Fibroblast of the aortic adventitia (primary cell): Measurements from ENCODE around the gene CNST. TPM values are rescaled to one million over a fixed set of nuclear protein-coding genes. Genes with fewer than 3 reads are reported as not detected.
"Not testable (repeated sequence)": the region's sequence is repeated elsewhere in the genome, so short reads cannot be mapped to it uniquely, and the experiment has no call there.

Experiments
- DNase-seq: peaks from one replicate; pipeline ENCODE4 v3.0.0-alpha.2; 2010; ENCODE audit warnings: low read depth
- H3K4me3 ChIP-seq: 2 replicates; pipeline ENCODE4 v1.5.1; 2011; ENCODE audit warnings: low read depth, mild to moderate bottlenecking, control low read depth, low read length, moderate library complexity
- CTCF ChIP-seq: IDR thresholded peaks from 2 replicates; pipeline ENCODE4 v1.5.1; 2011; ENCODE audit warnings: mild to moderate bottlenecking, low read length, control low read depth, inconsistent platforms; ENCODE audit not compliant: insufficient read depth
- total RNA-seq: library from RNA; depleted of rRNA; stranded (reverse); fragments of >200 nt; gene quantifications from 2 replicates; pipeline ENCODE4 v1.2.3, GENCODE V29; 2012; ENCODE audit warnings: low replicate concordance

The CNST gene
- total RNA-seq, 1 donor = 25.2 TPM

GRCh38 chr1:246687002-246687401 lies 120.7 kb downstream of the CNST start:
- DNase-seq = no peak
- TF ChIP-seq CTCF = no peak
- no peak overlapping the region for H3K4me3 ChIP-seq

DNA sequence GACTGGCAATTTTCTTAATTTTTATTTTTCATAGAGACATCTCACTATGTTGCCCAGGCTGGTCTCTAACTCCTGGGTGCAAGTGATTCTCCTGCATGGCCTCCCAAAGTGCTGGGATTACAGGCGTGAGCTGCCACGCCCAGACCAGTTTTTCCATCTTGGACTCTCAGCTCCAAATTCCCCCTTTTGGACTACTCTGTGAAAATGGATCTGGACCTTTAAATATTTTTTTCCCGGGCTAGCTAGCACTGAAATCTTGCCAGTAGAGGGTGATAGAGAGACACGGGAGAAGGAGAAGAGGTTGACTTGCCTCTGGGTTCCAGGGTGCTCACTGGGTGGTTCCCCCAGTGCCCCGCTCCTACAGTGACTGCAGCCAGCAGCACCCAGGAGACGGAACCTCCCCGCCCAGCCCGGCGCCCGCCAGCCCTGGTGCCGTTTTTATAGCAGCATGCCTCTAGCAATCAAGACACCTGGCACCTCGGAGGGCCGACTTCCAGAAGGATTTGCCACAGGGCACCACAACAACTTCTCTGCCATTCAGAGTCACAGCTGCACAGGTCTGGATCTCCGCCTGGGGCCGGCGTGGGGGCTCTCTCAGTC lies 123.3 kb downstream of the CNST start:
- peak; percentile 80 for DNase-seq
- peak; percentile 94 for TF ChIP-seq CTCF
- H3K4me3 ChIP-seq = peak overlapping the region; percentile 51

GRCh38 chr1:246690100-246690499 lies 123.8 kb downstream of the CNST start:
- no peak overlapping the region for H3K4me3 ChIP-seq
- DNase-seq = no peak
- no peak for TF ChIP-seq CTCF

DNA sequence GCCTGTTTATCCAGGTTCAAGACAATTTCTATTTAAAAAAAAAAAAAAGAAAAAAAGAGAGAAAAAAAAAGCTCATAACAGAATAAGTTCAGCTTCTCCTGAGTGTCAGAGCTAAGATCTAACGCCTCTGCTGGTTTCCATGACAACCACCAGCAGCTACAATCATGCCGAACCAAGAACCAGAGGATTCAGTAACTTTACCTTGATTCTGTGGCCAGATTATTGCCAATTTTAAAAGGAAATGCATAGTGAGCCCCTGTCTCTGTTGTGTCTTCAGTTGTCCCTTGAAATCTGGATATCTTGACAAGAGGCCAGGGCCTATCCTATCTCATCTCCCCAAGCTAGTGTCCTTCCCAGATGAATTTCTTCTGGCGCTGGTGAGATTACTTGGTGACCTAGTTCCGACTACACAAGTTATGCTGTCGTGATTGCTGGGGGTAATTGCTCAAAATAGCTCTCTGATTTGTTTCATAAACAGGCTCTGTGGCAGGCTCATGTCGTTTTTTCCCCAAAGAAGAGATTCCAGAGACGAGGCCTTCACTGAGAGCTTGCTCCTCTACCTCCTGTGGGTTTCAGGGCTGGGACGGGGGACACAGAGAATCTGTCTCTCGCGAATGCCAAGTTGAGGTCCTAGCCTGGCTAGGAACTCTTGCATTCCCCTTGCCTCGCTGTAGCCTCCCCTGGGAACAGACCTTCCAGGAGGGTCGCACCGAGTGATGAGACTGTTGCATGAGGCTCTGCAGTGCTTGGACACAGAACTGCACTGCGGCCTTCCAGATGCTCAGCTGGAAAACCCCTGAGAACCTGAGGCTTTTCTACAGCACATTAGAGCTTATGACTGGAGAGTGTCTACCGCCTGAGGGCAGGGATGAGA lies 125.6 kb downstream of the CNST start:
- peak; percentile 10 for DNase-seq
- H3K4me3 ChIP-seq = no peak overlapping the region
- TF ChIP-seq CTCF = no peak

DNA sequence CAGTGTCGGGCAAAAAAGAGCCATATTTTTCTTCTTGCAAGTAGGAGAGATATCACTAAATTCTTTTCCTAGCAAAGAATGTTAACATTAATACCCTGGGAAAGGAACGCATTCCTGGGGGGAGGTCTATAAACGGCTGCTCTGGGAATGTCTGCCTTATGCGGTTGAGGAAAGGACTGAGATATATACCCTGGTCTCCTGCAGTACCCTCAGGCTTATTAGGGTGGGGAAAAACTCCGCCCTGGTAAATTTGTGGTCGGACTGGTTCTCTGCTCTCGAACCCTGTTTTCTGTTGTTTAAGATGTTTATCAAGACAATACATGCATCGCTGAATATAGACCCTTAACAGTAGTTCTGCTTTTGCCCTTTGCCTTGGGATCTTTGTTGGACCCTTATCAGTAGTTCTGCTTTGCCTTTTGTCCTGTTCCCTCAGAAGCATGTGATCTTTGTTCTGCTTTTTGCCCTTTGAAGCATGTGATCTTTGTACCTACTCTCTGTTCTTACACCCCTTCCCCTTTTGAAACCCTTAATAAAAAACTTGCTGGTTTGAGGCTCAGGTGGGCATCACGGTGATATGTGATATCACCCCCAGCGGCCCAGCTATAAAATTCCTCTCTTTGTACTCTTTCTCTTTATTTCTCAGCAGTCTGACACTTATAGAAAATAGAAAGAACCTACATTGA lies 128.1 kb downstream of the CNST start:
- not testable (repeated sequence) for DNase-seq, H3K4me3 ChIP-seq

- H3K4me3 ChIP-seq = no peak overlapping the region
- no peak for DNase-seq
- no peak for TF ChIP-seq CTCF
Observed at GRCh38 chr1:246695136-246695535, 128.9 kb downstream of the CNST start.

- H3K4me3 ChIP-seq = no peak overlapping the region
- DNase-seq = no peak
- no peak for TF ChIP-seq CTCF
Observed at GRCh38 chr1:246695666-246696065, 129.4 kb downstream of the CNST start.
